ENCODE results near the gene ERICH6B. TPM values are rescaled to one million over a fixed set of nuclear protein-coding genes. Genes with fewer than 3 reads are reported as not detected.

The ERICH6B gene
- total and polyA plus RNA-seq, 8 donors, result not detected

DNA sequence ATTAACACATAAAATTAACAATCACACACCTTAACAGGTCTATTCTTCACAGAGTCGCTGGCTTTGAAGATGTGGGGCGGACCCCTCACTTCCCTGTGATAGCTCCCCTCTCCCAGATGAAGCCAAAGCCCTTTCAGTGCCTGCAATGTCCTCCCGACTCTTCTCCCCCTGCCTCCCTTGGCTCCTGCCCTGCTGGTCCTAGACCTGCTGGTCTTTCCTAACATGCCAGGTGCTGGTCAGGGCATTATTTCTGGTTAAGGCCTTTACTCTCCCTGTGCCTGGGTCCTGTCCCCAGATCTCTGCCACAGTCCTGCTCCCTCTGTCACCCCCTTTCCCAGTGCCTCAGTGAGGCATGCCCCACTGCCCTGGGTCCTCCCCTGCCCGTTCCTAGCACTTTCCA is 12.2 kb downstream of the ERICH6B start:
- Histone ChIP-seq H3K4me1 (no peaks in the 10 kb centered on the region), H3K36me3 (no peaks in the 10 kb centered on the region), H3K27me3 (no peaks in the 10 kb centered on the region), H3K4me3 (no peak overlapping the region), H3K9me3 (no peaks in the 10 kb centered on the region), H3K27ac (no peak overlapping the region)
- DNase-seq, result no peak
- TF ChIP-seq POLR2A (IDR thresholded peaks at IDR 0.05) (no peak), EP300 (IDR thresholded peaks at IDR 0.05) (no peak), POLR2AphosphoS5 (IDR thresholded peaks at IDR 0.05) (no peak)
- TF ChIP-seq, protein P1, sequence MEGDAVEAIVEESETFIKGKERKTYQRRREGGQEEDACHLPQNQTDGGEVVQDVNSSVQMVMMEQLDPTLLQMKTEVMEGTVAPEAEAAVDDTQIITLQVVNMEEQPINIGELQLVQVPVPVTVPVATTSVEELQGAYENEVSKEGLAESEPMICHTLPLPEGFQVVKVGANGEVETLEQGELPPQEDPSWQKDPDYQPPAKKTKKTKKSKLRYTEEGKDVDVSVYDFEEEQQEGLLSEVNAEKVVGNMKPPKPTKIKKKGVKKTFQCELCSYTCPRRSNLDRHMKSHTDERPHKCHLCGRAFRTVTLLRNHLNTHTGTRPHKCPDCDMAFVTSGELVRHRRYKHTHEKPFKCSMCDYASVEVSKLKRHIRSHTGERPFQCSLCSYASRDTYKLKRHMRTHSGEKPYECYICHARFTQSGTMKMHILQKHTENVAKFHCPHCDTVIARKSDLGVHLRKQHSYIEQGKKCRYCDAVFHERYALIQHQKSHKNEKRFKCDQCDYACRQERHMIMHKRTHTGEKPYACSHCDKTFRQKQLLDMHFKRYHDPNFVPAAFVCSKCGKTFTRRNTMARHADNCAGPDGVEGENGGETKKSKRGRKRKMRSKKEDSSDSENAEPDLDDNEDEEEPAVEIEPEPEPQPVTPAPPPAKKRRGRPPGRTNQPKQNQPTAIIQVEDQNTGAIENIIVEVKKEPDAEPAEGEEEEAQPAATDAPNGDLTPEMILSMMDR (IDR thresholded peaks at IDR 0.05), result no peak
- intact Hi-C loops (cut with DNase I; ENCODE audit: low total_unique reads), result no loop called here
- 87 to 100% (median 90%) methylated on average over 4 of the region's 4 CpGs for WGBS, 5 donors

DNA sequence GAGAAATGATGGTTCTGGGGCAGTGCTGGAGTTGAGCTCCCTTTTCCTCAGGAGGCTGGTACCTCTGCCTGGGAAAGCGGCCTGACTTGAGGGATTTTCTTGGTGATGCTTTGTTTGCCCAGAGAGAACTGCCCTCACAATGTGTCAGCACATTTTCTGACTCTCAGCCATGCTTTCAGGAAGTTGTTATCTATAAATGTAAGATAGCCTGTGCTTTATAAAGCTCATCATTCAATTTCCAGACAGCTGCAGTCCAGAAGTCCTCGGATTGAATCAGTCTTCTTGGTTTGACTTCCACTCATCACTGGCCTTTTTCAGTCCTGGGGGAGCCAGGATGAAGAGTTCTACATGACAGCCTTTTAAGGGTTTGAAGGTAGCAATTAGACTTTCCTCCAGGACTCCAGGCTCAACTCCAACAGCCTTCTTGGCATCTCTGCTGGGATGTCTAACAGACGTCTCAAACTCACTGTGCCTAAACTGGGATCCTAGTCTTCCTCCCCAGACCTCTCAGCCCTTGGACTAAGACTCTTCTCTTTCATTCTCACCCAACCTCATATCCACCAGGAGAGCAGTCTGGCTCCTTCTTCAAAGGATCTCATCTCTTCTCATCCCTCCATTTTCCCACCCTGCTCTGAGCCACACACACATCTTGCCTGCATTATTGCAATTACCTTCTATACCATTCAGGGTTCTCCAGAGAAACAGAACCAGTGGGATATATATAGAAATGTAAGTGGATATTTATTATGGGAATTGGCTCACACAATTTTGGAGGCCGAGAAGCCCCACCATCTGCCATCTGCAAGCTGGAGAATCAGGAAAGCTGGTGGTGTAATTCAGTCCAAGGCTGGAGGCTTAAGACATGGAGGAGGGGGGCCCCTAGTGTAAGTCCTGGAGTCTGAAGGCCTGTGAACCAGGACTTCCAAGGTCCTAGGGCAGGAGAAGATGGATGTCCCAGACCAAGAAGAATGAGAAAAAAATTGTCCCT is 13.1 kb downstream of the ERICH6B start:
- Histone ChIP-seq H3K27ac (no peak overlapping the region), H3K9me3 (no peaks in the 10 kb centered on the region), H3K4me3 (no peak overlapping the region), H3K27me3 (peaks cover 0 to 7% (median 0%) of the 10 kb centered on the region in 3 donors), H3K4me1 (no peaks in the 10 kb centered on the region), H3K36me3 (no peaks in the 10 kb centered on the region)
- TF ChIP-seq, protein P1 (IDR thresholded peaks at IDR 0.05), result no peak
- TF ChIP-seq POLR2A (IDR thresholded peaks at IDR 0.05) (no peak), POLR2AphosphoS5 (IDR thresholded peaks at IDR 0.05) (no peak), EP300 (IDR thresholded peaks at IDR 0.05) (no peak)
- DNase-seq, result no peak
- WGBS, 5 donors, result 54 to 66% (median 61%) methylated on average over 4 of the region's 4 CpGs
- intact Hi-C loops (cut with DNase I; ENCODE audit: low total_unique reads), result no loop called here

DNA sequence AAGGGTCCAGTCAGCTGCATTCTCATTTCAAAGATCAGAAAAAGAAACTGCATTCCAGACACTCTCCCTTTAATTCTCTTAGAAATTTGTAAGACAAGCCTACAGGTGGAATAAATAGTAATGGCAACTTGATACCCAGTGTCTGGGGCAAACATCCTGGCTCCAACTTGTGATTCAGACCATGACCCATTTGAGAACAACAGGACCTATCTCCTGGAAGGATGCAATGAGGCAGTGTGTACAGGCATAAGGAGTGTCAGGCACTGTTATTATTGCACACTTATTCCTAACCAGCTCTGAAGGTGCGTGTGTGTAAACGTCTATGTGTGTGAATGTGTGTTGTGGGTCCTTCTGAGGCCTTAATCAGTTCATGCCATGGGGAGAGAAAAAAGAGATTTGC is 13.9 kb downstream of the ERICH6B start:
- Histone ChIP-seq H3K36me3 (no peaks in the 10 kb centered on the region), H3K27ac (no peak overlapping the region), H3K27me3 (peaks cover 0 to 15% (median 0%) of the 10 kb centered on the region in 3 donors), H3K9me3 (no peaks in the 10 kb centered on the region), H3K4me3 (no peak overlapping the region), H3K4me1 (no peaks in the 10 kb centered on the region)
- TF ChIP-seq POLR2A (IDR thresholded peaks at IDR 0.05), result no peak
- no peak for TF ChIP-seq POLR2AphosphoS5 (IDR thresholded peaks at IDR 0.05)
- TF ChIP-seq EP300 (IDR thresholded peaks at IDR 0.05), result no peak
- TF ChIP-seq, protein P1 (IDR thresholded peaks at IDR 0.05), result no peak
- 84 to 92% (median 90%) methylated on average over 2 of the region's 2 CpGs for WGBS, 5 donors
- no peak for DNase-seq
- intact Hi-C loops (cut with DNase I; ENCODE audit: low total_unique reads), result no loop called here

DNA sequence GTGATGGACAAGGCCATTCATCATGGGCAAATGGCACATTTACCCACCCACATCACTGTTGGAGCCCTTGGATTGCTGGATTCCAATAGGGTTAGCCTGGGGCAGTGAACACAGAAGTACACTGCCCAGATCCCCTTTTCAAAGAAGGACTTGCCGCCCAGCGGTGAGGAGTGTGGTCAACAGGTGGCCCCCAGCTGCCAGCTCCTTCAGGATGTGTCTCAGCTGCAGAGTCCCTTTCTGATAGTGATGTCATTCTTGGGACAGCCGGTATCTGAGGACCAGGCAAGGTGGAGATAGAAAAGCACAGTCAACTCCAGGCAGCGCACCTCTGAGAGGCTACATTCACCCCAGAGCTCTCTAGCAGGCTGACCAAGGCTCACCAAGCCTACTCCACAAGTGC is 16.9 kb downstream of the ERICH6B start:
- intact Hi-C loops (cut with DNase I; ENCODE audit: low total_unique reads), result no loop called here
- 86 to 95% (median 90%) methylated on average over 4 of the region's 4 CpGs for WGBS, 5 donors

More for the DNA sequence above, 16.9 kb downstream of the ERICH6B start:
- no peaks in the 10 kb centered on the region for H3K36me3 ChIP-seq
- H3K4me1 ChIP-seq, result no peaks in the 10 kb centered on the region
- DNase-seq, result no peak
- no peaks in the 10 kb centered on the region for H3K9me3 ChIP-seq
- H3K27me3 ChIP-seq, result peaks cover 0 to 18% (median 0%) of the 10 kb centered on the region in 3 donors
- no peak overlapping the region for H3K4me3 ChIP-seq
- TF ChIP-seq POLR2AphosphoS5 (IDR thresholded peaks at IDR 0.05), result no peak
- TF ChIP-seq POLR2A (IDR thresholded peaks at IDR 0.05), result no peak
- no peak for TF ChIP-seq EP300 (IDR thresholded peaks at IDR 0.05)
- TF ChIP-seq, protein P1 (IDR thresholded peaks at IDR 0.05), result no peak
- no peak overlapping the region for H3K27ac ChIP-seq

All from stomach (tissue), 9 donors.